T-cell (primary cell): Measurements from ENCODE around the gene MRPL4. TPM values are rescaled to one million over a fixed set of nuclear protein-coding genes. Genes with fewer than 3 reads are reported as not detected.
A peak's percentile ranks its signal among the peaks of the same experiment; 100 is the strongest.

Experiments used
- ATAC-seq, 4 experiments: fragments of 200-7000 bp in 3 of 4; fragments of 150-1000 bp in 1 of 4; cut with Tn5 transposase; replicated peaks in 1 of 4; 1 replicate in 3 of 4; 2 replicates in 1 of 4; pipeline ENCODE4 v1.10.0; 2021; ENCODE audit warnings: moderate library complexity in 3 of 4, mild to moderate bottlenecking in 2 of 4, moderate number of reproducible peaks in 1 of 4
- CTCF ChIA-PET, 2 donors: fragments of 300-600 bp; sonication (Branson Sonifier 250); formaldehyde crosslinking; loops; one replicate each; lab custom pipeline; 2022; ENCODE audit warnings: antibody characterized with exemption in 2 of 2; lab: Charles Lee
- POLR2A ChIA-PET, 2 donors: fragments of 300-600 bp; sonication (Branson Sonifier 250); formaldehyde crosslinking; loops; one replicate each; lab custom pipeline; 2022; ENCODE audit warnings: antibody characterized with exemption in 2 of 2; lab: Charles Lee
- DNase-seq, 35 experiments: peaks; one replicate each; pipeline versions ENCODE4 v3.0.0 to v3.0.0-alpha.2; 2013 to 2023
- H3K27ac ChIP-seq: one replicate; pipeline ENCODE4 v1.5.1; 2013; ENCODE audit warnings: low read length
- H3K27me3 ChIP-seq, 2 experiments: replicated peaks in 1 of 2; 1 replicate in 1 of 2; 2 replicates in 1 of 2; pipeline versions ENCODE4 v1.6.1 to v1.7.0; 2013; ENCODE audit warnings: low read length in 1 of 2, mixed read lengths in 1 of 2; ENCODE audit not compliant: control insufficient read depth in 2 of 2, insufficient read depth in 2 of 2; ENCODE audit errors: extremely low read depth in 1 of 2
- H3K36me3 ChIP-seq, 2 donors: 1 replicate in 1 of 2; 2 replicates in 1 of 2; pipeline versions ENCODE4 v1.6.1 to v1.7.0; 2013; ENCODE audit warnings: low read length in 1 of 2; ENCODE audit not compliant: control insufficient read depth in 2 of 2, insufficient read depth in 1 of 2; ENCODE audit errors: extremely low read depth in 1 of 2
- H3K4me1 ChIP-seq, 2 experiments: 1 replicate in 1 of 2; 2 replicates in 1 of 2; pipeline versions ENCODE4 v1.6.1 to v1.7.0; 2013; ENCODE audit warnings: low read length in 2 of 2, mixed read lengths in 1 of 2; ENCODE audit not compliant: insufficient read depth in 2 of 2, control insufficient read depth in 1 of 2; ENCODE audit errors: extremely low read depth in 1 of 2
- H3K4me3 ChIP-seq, 2 donors: 1 replicate in 1 of 2; 2 replicates in 1 of 2; pipeline versions ENCODE4 v1.5.1 to v1.7.0; 2013; ENCODE audit warnings: mild to moderate bottlenecking in 2 of 2, low read length in 1 of 2, moderate library complexity in 1 of 2; ENCODE audit not compliant: control insufficient read depth in 1 of 2; ENCODE audit errors: extremely low read depth in 1 of 2
- H3K9me3 ChIP-seq: 2 replicates; pipeline ENCODE4 v1.7.0; 2013
- H3K27ac Mint-ChIP-seq, 2 donors: one replicate each; pipeline ENCODE4 v1.8.0; 2020 to 2021; ENCODE audit warnings: mild to moderate bottlenecking in 2 of 2, mixed read lengths in 2 of 2
- H3K27me3 Mint-ChIP-seq, 2 donors: one replicate each; pipeline ENCODE4 v1.8.0; 2021 to 2022; ENCODE audit warnings: mixed read lengths in 2 of 2
- H3K36me3 Mint-ChIP-seq: one replicate; pipeline ENCODE4 v1.8.0; 2021; ENCODE audit warnings: mixed read lengths
- H3K4me1 Mint-ChIP-seq, 3 donors: one replicate each; pipeline ENCODE4 v1.8.0; 2020 to 2022; ENCODE audit warnings: mixed read lengths in 3 of 3, mild to moderate bottlenecking in 1 of 3
- H3K4me3 Mint-ChIP-seq, 3 donors: one replicate each; pipeline ENCODE4 v1.8.0; 2020 to 2022; ENCODE audit warnings: mild to moderate bottlenecking in 3 of 3, mixed read lengths in 3 of 3, moderate library complexity in 3 of 3
- H3K9me3 Mint-ChIP-seq, 3 donors: one replicate each; pipeline ENCODE4 v1.8.0; 2020 to 2022; ENCODE audit warnings: mixed read lengths in 3 of 3
- WGBS: methylation state at CpG from one replicate; pipeline ENCODE4 v1.1.5; 2013; ENCODE audit warnings: missing lambda C conversion rate; ENCODE audit not compliant: insufficient coverage; 5-methylcytosine and 5-hydroxymethylcytosine counted together
- total RNA-seq, 35 experiments: library from RNA in 6 of 35; stranded (reverse) in 6 of 35; fragments of 120-200 nt in 1 of 35; gene quantifications; one replicate each; pipeline versions ENCODE4 v1.2.1 to v1.2.4 and lab custom pipeline; 2013 to 2026

MRPL4 gene
- total RNA-seq, 5 donors from 2014 or later (not counting 1 experiment from before 2014, with no cell fraction given) = 32.9 to 56.6 (median 53.1) TPM

DNA sequence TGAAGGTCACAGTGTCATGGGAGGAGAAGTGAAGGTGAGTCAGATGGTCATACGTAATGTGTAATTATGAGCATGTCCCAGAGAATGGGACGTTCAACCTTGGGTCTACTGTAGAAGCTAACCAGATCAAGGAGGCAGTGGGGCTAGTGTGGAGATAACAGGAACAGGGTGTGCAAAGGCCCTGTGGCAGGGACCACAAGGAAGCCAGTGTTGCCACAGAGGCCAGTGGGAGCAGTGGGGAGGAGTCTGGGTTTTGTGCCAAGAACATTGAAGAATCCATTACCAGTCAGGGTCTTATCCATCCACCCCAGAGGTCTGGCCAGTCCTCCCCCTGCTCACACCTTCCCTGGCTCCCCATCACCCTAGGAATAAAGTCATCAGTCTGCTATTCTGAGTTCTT lies 3.3 kb downstream of the MRPL4 start:
- Histone ChIP-seq H3K36me3 (peaks cover 4 to 44% of the 10 kb centered on the region in 2 donors), H3K4me3 (no peak overlapping the region), H3K4me1 (peaks cover 6 to 36% of the 10 kb centered on the region in 2 experiments), H3K9me3 (no peaks in the 10 kb centered on the region), H3K27ac (no peak overlapping the region), H3K27me3 (peaks cover 0 to 2% of the 10 kb centered on the region in 2 experiments)
- Mint-ChIP-seq H3K4me1 (peaks cover 24 to 32% (median 29%) of the 10 kb centered on the region in 3 donors), H3K36me3 (peaks cover 38% of the 10 kb centered on the region), H3K9me3 (no peaks in the 10 kb centered on the region), H3K4me3 (no peak overlapping the region), H3K27ac (no peak overlapping the region), H3K27me3 (no peaks in the 10 kb centered on the region)
- no peak for ATAC-seq
- no peak for DNase-seq
- ChIA-PET CTCF (no interaction called here), POLR2A (interaction anchor here in 1 of 2 donors (0.6 kb wide), 1 partner anchor 135 kb away, joined by 7 read pairs; no protein-coding TSS in a partner anchor)
- WGBS = 100% methylated on average over 2 of the region's 2 CpGs

DNA sequence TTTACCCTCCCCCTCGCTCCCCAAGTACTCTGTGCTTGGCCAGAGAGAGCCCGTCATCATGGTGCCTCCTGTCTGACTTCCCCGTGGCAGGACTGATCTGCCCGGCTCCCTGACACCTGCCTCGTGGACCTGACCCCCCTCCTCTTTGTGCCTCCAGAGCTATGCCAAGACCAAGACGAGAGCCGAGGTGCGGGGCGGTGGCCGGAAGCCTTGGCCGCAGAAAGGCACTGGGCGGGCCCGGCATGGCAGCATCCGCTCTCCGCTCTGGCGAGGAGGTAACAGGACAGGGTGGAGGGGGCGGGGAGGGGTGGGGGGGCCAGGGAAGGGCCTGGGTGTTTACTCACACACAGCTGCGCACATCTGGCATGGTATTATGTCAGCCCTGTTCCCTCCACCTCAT lies 4.5 kb downstream of the MRPL4 start:
- DNase-seq = no peak
- Mint-ChIP-seq H3K27me3 (no peaks in the 10 kb centered on the region), H3K27ac (no peak overlapping the region), H3K4me1 (peaks cover 22 to 27% (median 24%) of the 10 kb centered on the region in 3 donors), H3K36me3 (peaks cover 38% of the 10 kb centered on the region), H3K9me3 (no peaks in the 10 kb centered on the region), H3K4me3 (no peak overlapping the region)
- H3K27me3 ChIP-seq = peaks cover 0 to 2% of the 10 kb centered on the region in 2 experiments
- H3K27ac ChIP-seq = no peak overlapping the region
- ATAC-seq = no peak
- no peaks in the 10 kb centered on the region for H3K9me3 ChIP-seq
- CTCF ChIA-PET = interaction anchor here (0.6 to 0.7 kb wide), 3 partner anchors 14 to 1183 kb away, joined by 3 read pairs; partner anchors contain the start of gene ICAM1 (in 1 of the 2)
- H3K4me3 ChIP-seq = no peak overlapping the region
- H3K36me3 ChIP-seq = peaks cover 4 to 44% of the 10 kb centered on the region in 2 donors
- POLR2A ChIA-PET = no interaction called here
- H3K4me1 ChIP-seq = peaks cover 6 to 28% of the 10 kb centered on the region in 2 experiments
- WGBS = 95% methylated on average over 4 of the region's 18 CpGs

DNA sequence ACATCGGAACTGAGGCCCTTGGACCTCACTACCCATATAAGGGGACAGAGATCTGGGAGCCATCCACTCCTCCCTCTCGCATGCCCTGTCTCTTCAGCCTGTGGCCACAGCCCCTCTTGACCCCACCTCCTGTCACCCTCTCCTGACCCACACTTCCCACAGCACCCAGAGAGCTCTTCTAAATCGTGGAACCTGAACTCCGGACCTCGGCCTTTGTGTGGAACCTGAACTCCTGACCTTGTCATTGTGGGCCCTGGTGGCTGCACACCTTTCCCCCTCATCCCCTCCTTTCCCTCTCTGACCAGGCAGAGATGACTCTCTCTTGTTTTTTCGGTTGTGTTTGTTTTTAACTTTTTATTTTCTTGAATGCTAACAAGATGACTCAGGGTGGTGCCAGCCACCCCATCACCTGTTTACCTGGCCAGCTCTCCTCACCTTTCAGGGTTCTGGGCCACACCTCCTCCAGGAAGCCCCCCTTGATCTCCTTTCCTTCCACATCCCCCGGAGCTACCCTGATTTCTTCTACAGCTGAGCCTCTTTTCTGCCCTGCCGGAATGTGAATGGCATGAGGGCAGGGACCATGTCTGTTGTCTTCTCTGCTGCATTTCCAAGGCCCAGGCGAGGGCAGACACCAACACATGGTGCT lies 5.1 kb downstream of the MRPL4 start:
- no peaks in the 10 kb centered on the region for H3K9me3 ChIP-seq
- H3K4me3 ChIP-seq = no peak overlapping the region
- CTCF ChIA-PET = interaction anchor here in 1 of 2 donors (0.6 kb wide), 1 partner anchor 29 kb away, joined by 3 read pairs; no protein-coding TSS in a partner anchor
- Mint-ChIP-seq H3K27me3 (no peaks in the 10 kb centered on the region), H3K9me3 (no peaks in the 10 kb centered on the region), H3K4me1 (peaks cover 16 to 24% (median 20%) of the 10 kb centered on the region in 3 donors), H3K36me3 (peaks cover 35% of the 10 kb centered on the region), H3K4me3 (no peak overlapping the region), H3K27ac (no peak overlapping the region)
- no peaks in the 10 kb centered on the region for H3K27me3 ChIP-seq
- DNase-seq (no peak), ATAC-seq (no peak)
- H3K4me1 ChIP-seq = peaks cover 6 to 28% of the 10 kb centered on the region in 2 experiments
- POLR2A ChIA-PET = no interaction called here
- H3K27ac ChIP-seq = no peak overlapping the region
- H3K36me3 ChIP-seq = peaks cover 4 to 44% of the 10 kb centered on the region in 2 donors
- WGBS = 98% methylated on average over 6 of the region's 9 CpGs

DNA sequence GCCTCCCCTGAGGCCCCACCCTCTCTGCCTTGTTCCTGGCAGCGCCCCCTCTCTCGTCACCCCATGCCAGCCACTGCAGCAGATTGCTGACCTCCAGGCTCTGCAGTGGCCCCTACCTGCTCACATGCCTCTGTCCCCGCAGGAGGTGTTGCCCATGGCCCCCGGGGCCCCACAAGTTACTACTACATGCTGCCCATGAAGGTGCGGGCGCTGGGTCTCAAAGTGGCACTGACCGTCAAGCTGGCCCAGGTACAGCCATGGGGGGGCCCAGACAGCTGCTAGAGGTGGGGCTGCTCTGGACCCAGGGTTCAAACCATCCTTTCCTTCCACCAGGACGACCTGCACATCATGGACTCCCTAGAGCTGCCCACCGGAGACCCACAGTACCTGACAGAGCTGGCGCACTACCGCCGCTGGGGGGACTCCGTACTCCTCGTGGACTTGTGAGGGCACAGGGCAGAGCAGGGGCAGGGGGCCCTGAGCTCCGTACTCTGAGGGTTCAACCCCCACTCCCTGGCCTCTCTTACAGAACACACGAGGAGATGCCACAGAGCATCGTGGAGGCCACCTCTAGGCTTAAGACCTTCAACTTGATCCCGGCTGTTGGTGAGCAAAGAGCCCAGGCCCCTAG lies 6.2 kb downstream of the MRPL4 start:
- no peaks in the 10 kb centered on the region for H3K9me3 ChIP-seq
- no peaks in the 10 kb centered on the region for H3K27me3 ChIP-seq
- H3K27me3 Mint-ChIP-seq = no peaks in the 10 kb centered on the region
- H3K36me3 ChIP-seq = peaks cover 4 to 44% of the 10 kb centered on the region in 2 donors
- no peak overlapping the region for H3K27ac ChIP-seq
- H3K4me3 ChIP-seq = no peak overlapping the region
- H3K4me3 Mint-ChIP-seq = no peak overlapping the region
- DNase-seq (no peak), ATAC-seq (no peak)
- no peaks in the 10 kb centered on the region for H3K9me3 Mint-ChIP-seq
- H3K4me1 ChIP-seq = peaks cover 0 to 18% of the 10 kb centered on the region in 2 experiments
- 97% methylated on average over 15 of the region's 18 CpGs for WGBS
- H3K36me3 Mint-ChIP-seq = peaks cover 35% of the 10 kb centered on the region
- no peak overlapping the region for H3K27ac Mint-ChIP-seq
- ChIA-PET CTCF (interaction anchor here (0.5 to 3.0 kb wide), 23 partner anchors 8 to 362 kb away, joined by 3 to 37 read pairs (median 4); partner anchors contain the start of genes ICAM1 (in 2 of the 2), ICAM4 (in 1 of the 2), RAVER1 (in 1 of the 2) and TYK2 (in 1 of the 2)), POLR2A (interaction anchor here in 1 of 2 donors (1.1 kb wide), 1 partner anchor 134 kb away, joined by 5 read pairs; no protein-coding TSS in a partner anchor)
- peaks cover 9 to 17% (median 12%) of the 10 kb centered on the region in 3 donors for H3K4me1 Mint-ChIP-seq

DNA sequence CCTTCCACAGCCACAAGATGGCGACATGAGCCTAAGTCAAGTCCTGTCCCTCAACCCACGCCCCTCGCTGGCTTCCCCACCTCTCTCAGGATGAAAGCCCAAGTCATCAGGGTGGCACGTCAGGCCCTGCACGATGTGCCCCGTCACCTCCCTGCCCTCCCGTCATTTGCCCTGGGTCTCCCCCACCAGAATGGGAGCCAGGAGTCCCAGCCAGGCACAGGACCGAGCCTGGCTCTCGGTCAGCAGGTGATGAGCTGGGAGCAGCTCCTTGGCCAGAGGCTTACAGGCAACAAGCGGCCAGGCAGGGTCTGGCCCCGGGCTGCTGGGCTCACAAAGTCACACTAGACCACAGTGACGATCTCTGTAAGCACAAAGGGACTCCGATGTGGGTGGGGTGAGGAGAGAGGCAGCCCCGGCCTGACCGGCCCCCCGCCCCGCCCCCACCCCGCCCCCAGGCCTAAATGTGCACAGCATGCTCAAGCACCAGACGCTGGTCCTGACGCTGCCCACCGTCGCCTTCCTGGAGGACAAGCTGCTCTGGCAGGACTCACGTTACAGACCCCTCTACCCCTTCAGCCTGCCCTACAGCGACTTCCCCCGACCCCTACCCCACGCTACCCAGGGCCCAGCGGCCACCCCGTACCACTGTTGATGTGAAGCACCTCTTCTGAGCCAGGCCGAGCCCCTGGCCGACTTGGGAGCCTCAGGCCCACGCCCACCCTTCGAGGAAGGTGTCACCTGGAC lies 7.3 kb downstream of the MRPL4 start:
- peak; percentile 62 to 94 (median 84) for DNase-seq
- Mint-ChIP-seq H3K27me3 (no peaks in the 10 kb centered on the region), H3K27ac (no peak overlapping the region), H3K9me3 (no peaks in the 10 kb centered on the region), H3K36me3 (peaks cover 28% of the 10 kb centered on the region), H3K4me1 (peaks cover under 1 to 8% (median 6%) of the 10 kb centered on the region in 3 donors), H3K4me3 (no peak overlapping the region)
- Histone ChIP-seq H3K27me3 (no peaks in the 10 kb centered on the region), H3K36me3 (peaks cover 4 to 36% of the 10 kb centered on the region in 2 donors), H3K27ac (no peak overlapping the region), H3K4me1 (peaks cover 0 to 18% of the 10 kb centered on the region in 2 experiments), H3K9me3 (no peaks in the 10 kb centered on the region), H3K4me3 (no peak overlapping the region)
- CTCF ChIA-PET = interaction anchor here (0.6 to 3.0 kb wide), 31 partner anchors 8 to 361 kb away, joined by 3 to 37 read pairs (median 4); partner anchors contain the start of genes ICAM1 (in 2 of the 2), ICAM4 (in 1 of the 2), RAVER1 (in 1 of the 2) and TYK2 (in 1 of the 2)
- POLR2A ChIA-PET = interaction anchor here in 1 of 2 donors (0.6 to 1.1 kb wide), 4 partner anchors 133 to 1131 kb away, joined by 3 to 9 read pairs (median 4); no protein-coding TSS in a partner anchor
- peak; percentile 75 to 92 (median 78) for ATAC-seq
- WGBS = 70% methylated on average over 24 of the region's 32 CpGs
